ENCODE measurements around the gene AUNIP. TPM values are rescaled to one million over a fixed set of nuclear protein-coding genes. Genes with fewer than 3 reads are reported as not detected.

AUNIP gene
- total and polyA plus RNA-seq, 2 of the 8 experiments (the other 6 are each of a cell fraction or from before 2014, with no cell fraction given), result 18.6 to 23.2 TPM

DNA sequence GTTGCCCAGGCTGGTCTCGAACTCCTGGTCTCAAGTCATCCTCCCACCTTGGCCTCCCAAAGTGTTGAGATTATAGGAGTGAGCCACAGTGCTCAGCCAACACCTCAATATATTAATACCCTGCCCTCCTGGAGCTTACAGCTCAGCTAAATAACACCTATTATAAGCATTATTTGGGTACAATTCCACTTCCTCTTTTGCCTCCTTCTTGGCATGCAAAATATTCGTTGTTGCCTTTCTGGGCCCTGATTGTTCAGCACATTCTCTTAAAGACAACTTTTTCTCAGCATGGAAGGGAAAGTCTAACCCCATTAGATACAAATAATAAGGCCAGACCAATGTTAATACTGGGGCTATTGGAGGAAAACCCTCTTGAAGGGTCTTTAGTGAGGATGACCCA, 13.5 kb upstream of the AUNIP start:
- Histone ChIP-seq H2AK5ac (ENCODE audit: low read depth, low read length) (no peak overlapping the region), H4K5ac (ENCODE audit: insufficient read length, low read depth, low read length) (no peak overlapping the region), H3K36me3 (ENCODE audit: control insufficient read depth in 2 of 4, insufficient read depth in 4 of 4, low read length in 3 of 4) (no peaks in the 10 kb centered on the region), H2BK120ac (replicated peaks; ENCODE audit: low read depth, low read length) (no peak overlapping the region), H2BK15ac (ENCODE audit: low read length) (no peak overlapping the region), H3K4ac (replicated peaks; ENCODE audit: insufficient read length, low read depth, low read length) (no peak overlapping the region), H3K4me2 (ENCODE audit: insufficient read depth in 1 of 2, low read depth in 2 of 2, low read length in 2 of 2) (no peak overlapping the region), H2AFZ (ENCODE audit: low read length) (no peak overlapping the region), H2BK20ac (ENCODE audit: low read length) (no peak overlapping the region), H4K91ac (replicated peaks; ENCODE audit: insufficient read length, low read length) (no peak overlapping the region), H3K9me3 (ENCODE audit: insufficient read depth in 2 of 2, low read depth in 1 of 2, low read length in 1 of 2) (no peaks in the 10 kb centered on the region), H4K8ac (ENCODE audit: extremely low read depth, insufficient read depth, low read length) (no peak overlapping the region), H2BK12ac (ENCODE audit: low read depth, low read length) (no peak overlapping the region), H3K9ac (replicated peaks in 1 of 4; ENCODE audit: extremely low read depth in 1 of 4, low read depth in 3 of 4, low read length in 3 of 4) (no peak overlapping the region), H3K56ac (replicated peaks; ENCODE audit: insufficient read length, low read depth, low read length) (no peak overlapping the region), H3K27me3 (replicated peaks in 1 of 4; ENCODE audit: control insufficient read depth in 3 of 4, extremely low read depth in 1 of 4, insufficient read depth in 3 of 4, low read length in 3 of 4) (peaks cover 0 to 3% (median 1%) of the 10 kb centered on the region in 4 experiments; a peak in 4 of 7 replicates), H3K4me1 (replicated peaks in 1 of 4; ENCODE audit: control insufficient read depth in 3 of 4, insufficient read depth in 4 of 4, low read length in 3 of 4) (peaks cover 1 to 20% (median 16%) of the 10 kb centered on the region in 4 experiments), H3K23me2 (ENCODE audit: low read depth, low read length) (peaks cover 8% of the 10 kb centered on the region), H4K20me1 (replicated peaks in 1 of 2; ENCODE audit: control insufficient read depth in 1 of 2, insufficient read depth in 2 of 2, low read length in 2 of 2) (no peaks in the 10 kb centered on the region), H3K4me3 (ENCODE audit: extremely low read depth in 1 of 4, insufficient read depth in 2 of 4, low read depth in 3 of 4, low read length in 4 of 4) (no peak overlapping the region), H3K79me2 (ENCODE audit: control insufficient read depth in 1 of 2, insufficient read depth in 2 of 2, low read length in 2 of 2) (no peaks in the 10 kb centered on the region), H2BK5ac (ENCODE audit: low read depth, low read length) (no peak overlapping the region), H3K27ac (ENCODE audit: low read depth, low read length) (no peak overlapping the region), H3K23ac (ENCODE audit: insufficient read length) (no peak overlapping the region), H3K79me1 (ENCODE audit: low read depth, low read length) (peaks cover 2% of the 10 kb centered on the region), H3K14ac (ENCODE audit: insufficient read length) (no peak overlapping the region), H3K18ac (ENCODE audit: extremely low read depth, low read length) (no peak overlapping the region)
- ChIA-PET CTCF (ENCODE audit: partially characterized antibody) (interaction anchor here (0.6 kb wide), 1 partner anchor 46 kb away, joined by 4 read pairs; no protein-coding TSS in a partner anchor), POLR2A (ENCODE audit: partially characterized antibody) (interaction anchor here (1.0 kb wide), 1 partner anchor 30 kb away, joined by 3 read pairs; no protein-coding TSS in a partner anchor)
- FAIRE-seq (no peak), DNase-seq (ENCODE audit: low read depth in 1 of 2, low spot score in 2 of 2) (no peak)
- TF ChIP-seq JUN (IDR thresholded peaks at IDR 0.05; ENCODE audit: low read depth, low read length) (no peak), FOSL1 (IDR thresholded peaks at IDR 0.05; ENCODE audit: insufficient read depth, low read depth, low read length) (no peak), ASH2L (IDR thresholded peaks at IDR 0.05; ENCODE audit: low read length) (no peak), CHD1 (IDR thresholded peaks at IDR 0.05; ENCODE audit: low read depth, low read length) (no peak)
- WGBS, 2 experiments (ENCODE audit: extremely low coverage in 1 of 2, insufficient coverage in 1 of 2, insufficient read length in 1 of 2, insufficient replicate concordance in 2 of 2, low coverage in 1 of 2, low lambda C conversion rate in 2 of 2, missing lambda C conversion rate in 1 of 2), result 88% methylated on average over 2 of the region's 2 CpGs; no CpG with 5 or more reads in 1 of the 2 experiments

Data from H1 (cell line).